Activated CD4-positive, alpha-beta memory T cell treated with anti-CD3 and anti-CD28 coated beads for 36 hours (primary cell): Measurements from ENCODE around the gene RNF207. TPM values are rescaled to one million over a fixed set of nuclear protein-coding genes. Genes with fewer than 3 reads are reported as not detected.

Experiments used
- CTCF ChIA-PET: fragments of 350-600 bp; sonication (Branson Sonifier 250); formaldehyde crosslinking; loops from one replicate; lab custom pipeline; 2021; ENCODE audit warnings: antibody characterized with exemption, inconsistent platforms; lab: Charles Lee
- POLR2A ChIA-PET: fragments of 350-600 bp; sonication (Branson Sonifier 250); formaldehyde crosslinking; loops from one replicate; lab custom pipeline; 2021; ENCODE audit warnings: antibody characterized with exemption; lab: Charles Lee
- DNase-seq: peaks from one replicate; pipeline ENCODE4 v3.0.0-alpha.2; 2020
- H3K27ac Mint-ChIP-seq: one replicate; pipeline ENCODE4 v1.8.0; 2021; ENCODE audit warnings: mixed read lengths
- H3K27me3 Mint-ChIP-seq: one replicate; pipeline ENCODE4 v1.8.0; 2021; ENCODE audit warnings: mixed read lengths
- H3K36me3 Mint-ChIP-seq: one replicate; pipeline ENCODE4 v1.8.0; 2021; ENCODE audit warnings: mixed read lengths
- H3K4me1 Mint-ChIP-seq: one replicate; pipeline ENCODE4 v1.8.0; 2021; ENCODE audit warnings: low read depth, mixed read lengths
- H3K4me3 Mint-ChIP-seq: one replicate; pipeline ENCODE4 v1.8.0; 2021; ENCODE audit warnings: mild to moderate bottlenecking, mixed read lengths
- H3K9me3 Mint-ChIP-seq: one replicate; pipeline ENCODE4 v1.8.0; 2021; ENCODE audit warnings: mixed read lengths
- intact Hi-C: fragments of 100-400 bp; cut with micrococcal nuclease; formaldehyde crosslinking; loops from one replicate; pipeline ENCODE4 v1.15.1; 2023
- total RNA-seq, 2 experiments: library from RNA; stranded (reverse); gene quantifications; one replicate each; pipeline ENCODE4 v1.2.3, GENCODE V29; 2021

Gene RNF207, protein sequence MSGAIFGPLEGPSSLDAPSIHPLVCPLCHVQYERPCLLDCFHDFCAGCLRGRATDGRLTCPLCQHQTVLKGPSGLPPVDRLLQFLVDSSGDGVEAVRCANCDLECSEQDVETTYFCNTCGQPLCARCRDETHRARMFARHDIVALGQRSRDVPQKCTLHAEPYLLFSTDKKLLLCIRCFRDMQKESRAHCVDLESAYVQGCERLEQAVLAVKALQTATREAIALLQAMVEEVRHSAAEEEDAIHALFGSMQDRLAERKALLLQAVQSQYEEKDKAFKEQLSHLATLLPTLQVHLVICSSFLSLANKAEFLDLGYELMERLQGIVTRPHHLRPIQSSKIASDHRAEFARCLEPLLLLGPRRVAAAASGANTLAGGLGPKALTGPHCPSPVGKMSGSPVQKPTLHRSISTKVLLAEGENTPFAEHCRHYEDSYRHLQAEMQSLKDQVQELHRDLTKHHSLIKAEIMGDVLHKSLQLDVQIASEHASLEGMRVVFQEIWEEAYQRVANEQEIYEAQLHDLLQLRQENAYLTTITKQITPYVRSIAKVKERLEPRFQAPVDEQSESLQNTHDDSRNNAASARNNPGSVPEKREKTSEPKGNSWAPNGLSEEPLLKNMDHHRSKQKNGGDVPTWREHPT
- total RNA-seq, result 10 to 100 TPM; 14.7 to 18.4 TPM

DNA sequence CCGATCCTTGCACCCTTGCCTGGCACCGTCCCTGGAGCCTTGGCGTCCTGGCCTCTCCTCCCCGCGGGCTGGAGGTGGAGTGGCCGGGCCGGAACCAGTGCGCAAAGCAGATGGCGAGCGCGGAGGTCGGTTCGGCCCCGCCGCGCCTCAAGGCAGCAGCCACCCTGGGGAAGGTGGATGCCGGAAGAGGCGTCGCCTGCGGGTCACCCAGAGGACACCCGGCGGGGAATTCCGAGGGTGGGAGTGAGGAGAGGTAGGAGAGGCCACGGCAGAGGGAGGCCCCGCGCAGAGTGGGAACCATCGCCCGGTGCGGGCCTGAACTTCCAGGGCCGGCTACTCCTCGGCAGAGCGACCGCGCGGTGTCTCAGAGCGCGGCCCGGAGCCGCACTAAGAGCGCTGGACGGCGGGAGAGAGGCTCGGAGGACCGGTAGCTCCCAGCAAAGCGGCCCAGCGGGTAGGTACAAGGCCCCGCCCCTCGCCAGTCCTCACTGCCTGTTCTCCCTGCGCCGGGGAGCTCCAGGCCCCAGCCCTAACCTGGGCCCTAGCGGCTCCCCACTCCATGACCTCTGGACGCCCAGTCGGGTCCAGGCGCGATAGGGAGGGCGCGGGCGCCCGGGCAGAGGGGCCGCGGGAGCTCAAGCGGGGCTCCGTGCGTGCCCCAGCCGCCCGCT lies at the start of gene RNF207:
Gene RNF207, plus strand, starts transcription at position 271 of the 671 bp plus-strand sequence. CDS start 417 bp downstream, outside the sequence.
- ChIA-PET CTCF (interaction anchor here (0.9 to 3.5 kb wide), 10 partner anchors 9 to 186 kb away, joined by 3 to 16 read pairs (median 6); partner anchors contain the start of genes HES3 and ICMT), POLR2A (interaction anchor here (1.0 to 3.2 kb wide), 3 partner anchors 27 to 39 kb away, joined by 3 to 16 read pairs (median 3); partner anchors contain the start of gene ICMT)
- H3K36me3 Mint-ChIP-seq, result peaks cover 4% of the 10 kb centered on the region
- H3K4me3 Mint-ChIP-seq, result peak within 1 kb of the TSS; percentile 75
- intact Hi-C loops, result no loop called here
- peak within 1 kb of the TSS; percentile 64 for H3K27ac Mint-ChIP-seq
- peaks cover 13% of the 10 kb centered on the region for H3K27me3 Mint-ChIP-seq
- peaks cover 14% of the 10 kb centered on the region for H3K4me1 Mint-ChIP-seq
- DNase-seq, result peak; percentile 80
- no peaks in the 10 kb centered on the region for H3K9me3 Mint-ChIP-seq

DNA sequence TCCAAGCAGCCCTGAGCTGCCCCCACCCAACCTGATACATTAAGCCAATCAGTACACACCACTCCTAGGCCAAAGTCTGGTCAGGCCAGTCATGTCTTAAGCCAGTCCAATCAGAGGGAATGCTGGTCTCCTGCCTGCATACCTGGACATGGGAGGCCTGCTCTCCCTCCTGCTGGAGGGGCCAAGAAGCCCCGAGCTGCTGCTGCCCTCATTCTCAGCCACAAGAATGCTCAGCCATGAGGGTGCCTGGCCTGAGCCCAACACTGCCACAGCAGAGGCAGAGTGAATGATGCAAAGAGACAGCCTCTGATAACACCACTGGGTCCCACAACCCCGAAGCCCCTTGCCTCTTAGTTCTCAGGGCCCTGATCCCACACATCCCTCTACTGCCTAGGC lies 48.8 kb upstream of the RNF207 start:
- H3K36me3 Mint-ChIP-seq, result no peaks in the 10 kb centered on the region
- no peaks in the 10 kb centered on the region for H3K9me3 Mint-ChIP-seq
- no peak overlapping the region for H3K27ac Mint-ChIP-seq
- DNase-seq, result no peak
- CTCF ChIA-PET, result no interaction called here
- POLR2A ChIA-PET, result no interaction called here
- H3K4me3 Mint-ChIP-seq, result no peak overlapping the region
- intact Hi-C loops, result no loop called here
- peaks cover 20% of the 10 kb centered on the region for H3K27me3 Mint-ChIP-seq
- H3K4me1 Mint-ChIP-seq, result peaks cover 8% of the 10 kb centered on the region

DNA sequence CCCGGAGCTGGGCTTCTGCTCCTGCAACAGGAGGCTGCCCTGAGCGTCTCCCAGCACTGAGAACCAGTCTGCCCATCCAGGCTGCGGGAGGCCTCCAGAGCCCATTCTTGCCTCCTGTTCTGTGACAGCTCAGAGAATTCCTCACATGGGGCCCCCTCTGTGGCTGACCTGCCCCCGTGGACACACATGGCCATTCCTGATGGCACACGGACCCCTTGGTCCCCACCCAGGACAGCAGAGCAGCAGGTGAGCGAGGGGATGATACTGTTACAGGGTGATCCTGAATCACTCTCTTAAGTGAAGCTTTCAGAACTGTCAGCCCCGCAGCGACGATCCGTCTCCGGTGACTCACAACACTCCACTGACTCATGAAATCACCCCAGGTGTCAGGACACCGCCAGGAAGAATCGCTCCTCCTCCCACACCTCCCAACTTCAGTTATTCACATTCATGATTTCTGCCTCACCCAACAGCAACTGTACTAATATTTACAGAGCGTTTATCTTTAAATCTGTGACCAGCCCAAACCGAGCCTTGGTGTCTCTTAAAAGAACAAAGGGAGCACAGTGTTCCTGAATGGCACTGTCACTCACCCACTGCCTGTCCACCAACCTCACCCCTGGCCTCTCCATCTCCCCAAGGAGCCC lies 48.3 kb upstream of the RNF207 start:
- ChIA-PET POLR2A (no interaction called here), CTCF (no interaction called here)
- peak; percentile 71 for DNase-seq
- no peaks in the 10 kb centered on the region for H3K36me3 Mint-ChIP-seq
- H3K4me3 Mint-ChIP-seq, result no peak overlapping the region
- peaks cover 20% of the 10 kb centered on the region for H3K27me3 Mint-ChIP-seq
- peaks cover 8% of the 10 kb centered on the region for H3K4me1 Mint-ChIP-seq
- H3K27ac Mint-ChIP-seq, result no peak overlapping the region
- intact Hi-C loops, result no loop called here
- no peaks in the 10 kb centered on the region for H3K9me3 Mint-ChIP-seq

DNA sequence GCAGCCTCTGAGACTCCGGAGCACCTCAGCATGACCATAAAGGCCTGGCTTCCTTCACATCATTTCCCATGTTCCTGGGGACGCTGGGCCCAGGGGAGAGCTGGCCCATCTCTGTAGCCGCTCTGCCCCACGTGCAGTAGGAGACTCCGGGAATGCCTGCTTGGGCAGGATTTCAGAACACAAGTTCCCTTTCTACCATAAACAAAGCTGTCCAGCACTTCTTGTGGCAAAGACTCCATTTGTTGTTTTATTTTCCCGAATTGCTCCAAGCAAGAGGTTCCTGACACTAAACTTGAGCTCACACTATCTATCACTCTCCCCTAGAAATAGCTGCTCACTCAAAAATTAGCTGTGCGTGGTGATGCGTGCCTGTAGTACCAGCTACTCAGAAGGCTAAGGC lies 47.7 kb upstream of the RNF207 start:
- Mint-ChIP-seq H3K4me1 (peaks cover 8% of the 10 kb centered on the region), H3K27ac (no peak overlapping the region), H3K4me3 (no peak overlapping the region), H3K9me3 (no peaks in the 10 kb centered on the region), H3K27me3 (peaks cover 21% of the 10 kb centered on the region), H3K36me3 (no peaks in the 10 kb centered on the region)
- DNase-seq, result no peak
- ChIA-PET CTCF (no interaction called here), POLR2A (no interaction called here)
- intact Hi-C loops, result no loop called here

DNA sequence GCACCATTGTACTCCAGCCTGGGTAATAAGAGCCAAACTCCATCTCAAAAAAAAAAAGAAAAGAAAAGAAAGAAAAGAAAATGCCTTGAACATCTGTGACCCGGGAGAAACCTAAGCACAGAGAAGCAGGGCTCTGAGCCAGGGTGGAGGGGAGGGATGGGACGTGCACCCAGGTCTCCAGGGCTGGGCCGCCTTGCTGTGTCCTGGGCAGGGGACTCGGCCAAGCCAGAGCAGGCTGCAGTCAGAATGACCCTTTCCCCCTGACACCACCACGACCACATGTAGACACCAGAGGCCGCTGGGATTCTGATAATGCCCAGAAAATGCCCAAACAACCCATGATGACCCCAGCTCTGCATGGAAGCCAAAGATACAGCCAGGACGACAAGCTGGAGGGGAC lies 43.6 kb upstream of the RNF207 start:
- ChIA-PET CTCF (interaction anchor here (0.5 to 1.3 kb wide), 3 partner anchors 9 to 83 kb away, joined by 3 to 4 read pairs (median 3); no protein-coding TSS in a partner anchor), POLR2A (no interaction called here)
- H3K4me3 Mint-ChIP-seq, result no peak overlapping the region
- no peaks in the 10 kb centered on the region for H3K9me3 Mint-ChIP-seq
- no peaks in the 10 kb centered on the region for H3K36me3 Mint-ChIP-seq
- peaks cover 22% of the 10 kb centered on the region for H3K27me3 Mint-ChIP-seq
- intact Hi-C loops, result no loop called here
- no peak overlapping the region for H3K27ac Mint-ChIP-seq
- H3K4me1 Mint-ChIP-seq, result peaks cover 7% of the 10 kb centered on the region
- DNase-seq, result no peak

DNA sequence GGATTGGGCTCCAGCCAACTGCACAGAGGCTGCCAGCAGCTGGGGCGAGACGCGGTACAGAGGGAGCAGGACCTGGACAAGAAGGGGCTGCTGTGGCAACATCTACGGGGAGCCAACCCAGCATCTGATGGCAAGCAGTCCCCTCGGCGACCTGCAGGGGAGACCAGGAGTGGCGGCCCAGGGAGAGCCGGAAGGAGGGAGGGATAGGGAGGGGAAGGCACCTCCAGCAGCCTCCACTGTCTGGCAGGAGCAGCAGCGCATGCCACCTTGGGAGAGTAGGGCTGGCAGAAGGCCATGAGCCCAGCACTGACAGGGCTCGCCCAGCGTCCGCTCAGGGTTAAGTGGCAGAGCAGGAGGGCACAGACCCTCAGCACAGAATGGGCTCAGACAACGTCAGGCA lies 43.1 kb upstream of the RNF207 start:
- ChIA-PET CTCF (interaction anchor here (0.5 to 1.3 kb wide), 3 partner anchors 10 to 82 kb away, joined by 3 to 4 read pairs (median 3); no protein-coding TSS in a partner anchor), POLR2A (no interaction called here)
- peaks cover 3% of the 10 kb centered on the region for H3K4me1 Mint-ChIP-seq
- no peak overlapping the region for H3K4me3 Mint-ChIP-seq
- intact Hi-C loops, result no loop called here
- no peak overlapping the region for H3K27ac Mint-ChIP-seq
- no peaks in the 10 kb centered on the region for H3K36me3 Mint-ChIP-seq
- peaks cover 24% of the 10 kb centered on the region for H3K27me3 Mint-ChIP-seq
- H3K9me3 Mint-ChIP-seq, result no peaks in the 10 kb centered on the region
- DNase-seq, result no peak

DNA sequence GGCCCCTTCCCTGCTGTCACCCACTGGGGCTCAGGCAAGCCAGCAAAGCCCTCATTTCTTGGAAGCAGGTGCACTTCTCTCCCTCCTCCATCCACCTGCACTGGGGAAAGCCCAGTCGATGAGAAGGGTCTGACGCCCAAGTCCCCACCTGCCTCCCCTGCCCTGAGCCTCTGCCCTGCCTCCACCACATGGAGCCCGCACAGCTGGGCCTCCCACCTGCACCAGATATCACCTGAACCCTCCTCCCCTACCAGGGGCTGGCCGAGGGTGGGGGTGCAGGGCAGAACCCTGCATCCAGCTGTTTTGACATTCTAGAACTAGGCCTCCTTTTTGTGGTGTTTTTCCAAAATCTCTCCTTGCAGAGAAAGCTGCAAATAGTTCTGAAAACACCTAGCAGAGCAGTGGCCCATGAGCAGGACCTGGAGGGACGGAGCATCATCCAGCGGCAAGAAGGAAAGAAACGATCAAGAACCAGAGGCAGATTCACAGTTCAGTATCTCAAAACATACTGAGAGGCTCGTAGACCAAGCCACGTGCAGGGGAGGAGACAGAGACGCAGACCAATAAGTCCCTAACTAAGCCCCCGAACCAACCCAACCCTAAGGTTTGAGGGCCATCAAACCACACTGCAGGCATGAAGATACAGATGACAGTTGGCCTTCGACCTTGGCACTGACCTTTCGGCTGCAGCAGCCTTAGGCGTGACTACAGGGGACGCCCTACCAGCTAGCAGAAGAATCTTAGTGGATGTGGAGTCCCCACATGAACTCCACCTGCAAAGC lies 42.5 kb upstream of the RNF207 start:
- POLR2A ChIA-PET, result no interaction called here
- Mint-ChIP-seq H3K27ac (no peak overlapping the region), H3K27me3 (peaks cover 22% of the 10 kb centered on the region), H3K4me3 (no peak overlapping the region), H3K9me3 (no peaks in the 10 kb centered on the region), H3K36me3 (no peaks in the 10 kb centered on the region), H3K4me1 (no peaks in the 10 kb centered on the region)
- intact Hi-C loops, result no loop called here
- DNase-seq, result no peak
- CTCF ChIA-PET, result no interaction called here

DNA sequence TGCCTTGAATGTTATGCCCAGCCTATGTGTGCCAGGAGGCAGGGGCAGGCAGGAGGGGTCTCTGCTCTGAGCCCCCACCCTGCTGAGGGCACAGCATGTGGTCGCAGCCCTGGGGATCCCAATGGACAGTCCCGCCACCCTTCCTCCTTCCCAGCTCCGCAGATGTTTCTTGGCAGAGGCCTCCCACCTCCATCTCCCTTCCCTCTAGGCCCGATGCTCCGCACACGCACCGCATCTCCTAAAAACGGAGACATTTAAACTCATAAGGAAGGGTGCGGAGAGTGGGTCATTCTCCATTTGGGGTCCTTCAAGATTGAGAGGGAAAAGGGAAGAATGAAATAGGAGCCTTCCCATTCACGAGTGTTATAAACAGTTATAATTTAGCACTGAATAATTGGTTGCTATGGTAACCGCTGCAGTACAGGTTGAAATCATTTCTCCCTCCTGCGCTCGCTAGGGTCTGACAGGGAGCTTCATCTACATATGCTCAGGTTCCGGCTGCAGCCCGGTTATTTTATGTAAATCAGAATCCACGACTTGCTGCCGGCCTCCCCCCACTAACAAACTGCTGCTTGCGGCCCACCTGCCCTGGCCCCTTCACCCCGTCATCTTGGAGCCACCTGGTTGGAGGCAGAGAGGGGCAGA lies 41.8 kb upstream of the RNF207 start:
- Mint-ChIP-seq H3K27ac (no peak overlapping the region), H3K4me1 (no peaks in the 10 kb centered on the region), H3K4me3 (no peak overlapping the region), H3K27me3 (peaks cover 21% of the 10 kb centered on the region), H3K9me3 (no peaks in the 10 kb centered on the region), H3K36me3 (no peaks in the 10 kb centered on the region)
- POLR2A ChIA-PET, result no interaction called here
- intact Hi-C loops, result no loop called here
- DNase-seq, result no peak
- CTCF ChIA-PET, result no interaction called here

DNA sequence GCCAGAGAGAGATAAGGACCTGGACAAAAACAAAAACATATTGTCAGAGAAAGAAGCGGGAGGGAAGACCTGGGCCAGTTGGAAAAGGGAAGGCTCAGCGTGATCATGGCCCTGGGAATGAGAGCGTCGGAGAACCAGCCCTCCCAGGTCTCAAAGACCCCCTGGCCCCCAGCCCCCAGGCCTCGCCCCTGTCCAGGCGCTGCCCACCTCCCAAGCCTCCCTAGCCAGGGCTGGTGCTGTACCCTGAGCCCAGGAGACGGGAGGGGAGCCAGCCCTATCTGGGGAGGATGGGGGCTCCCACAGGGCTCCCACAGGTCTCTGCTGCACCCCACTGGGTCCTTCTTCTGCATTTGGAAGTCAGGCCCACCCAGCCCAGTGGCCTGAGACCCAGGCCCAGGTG lies 40.9 kb upstream of the RNF207 start:
- POLR2A ChIA-PET, result no interaction called here
- no peaks in the 10 kb centered on the region for H3K4me1 Mint-ChIP-seq
- H3K27me3 Mint-ChIP-seq, result peaks cover 13% of the 10 kb centered on the region
- no peaks in the 10 kb centered on the region for H3K9me3 Mint-ChIP-seq
- H3K36me3 Mint-ChIP-seq, result no peaks in the 10 kb centered on the region
- H3K4me3 Mint-ChIP-seq, result no peak overlapping the region
- intact Hi-C loops, result no loop called here
- CTCF ChIA-PET, result no interaction called here
- DNase-seq, result no peak
- H3K27ac Mint-ChIP-seq, result no peak overlapping the region

DNA sequence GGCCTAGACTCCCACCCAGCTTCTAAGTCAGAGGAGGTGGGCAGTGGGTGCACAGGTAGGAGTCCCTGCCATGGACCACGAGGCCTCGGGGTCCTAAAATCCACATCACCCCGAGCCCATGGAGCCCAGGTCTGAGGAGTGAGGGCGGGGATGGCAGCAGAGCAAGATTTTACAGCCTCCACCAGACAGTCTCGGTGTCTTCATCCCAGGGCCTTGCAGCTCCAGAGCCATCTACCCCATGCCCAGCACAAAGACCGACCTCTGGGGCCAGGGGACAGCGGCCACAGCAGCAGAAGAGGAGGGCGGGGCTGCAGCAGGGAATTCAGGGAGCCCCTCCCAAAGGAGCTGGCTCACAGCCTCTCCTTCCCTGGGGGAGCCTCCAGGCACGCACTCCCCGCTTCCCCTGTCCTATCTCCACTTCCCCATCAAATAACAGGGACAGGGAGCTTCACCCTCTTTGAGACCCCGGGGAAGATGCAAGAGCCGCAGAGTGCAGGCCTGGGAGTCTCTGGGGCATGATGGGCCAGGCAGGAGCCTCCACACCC lies 40.4 kb upstream of the RNF207 start:
- no peak for DNase-seq
- H3K4me1 Mint-ChIP-seq, result no peaks in the 10 kb centered on the region
- CTCF ChIA-PET, result no interaction called here
- H3K9me3 Mint-ChIP-seq, result no peaks in the 10 kb centered on the region
- POLR2A ChIA-PET, result no interaction called here
- no peak overlapping the region for H3K4me3 Mint-ChIP-seq
- H3K36me3 Mint-ChIP-seq, result no peaks in the 10 kb centered on the region
- intact Hi-C loops, result no loop called here
- H3K27me3 Mint-ChIP-seq, result peaks cover 13% of the 10 kb centered on the region
- no peak overlapping the region for H3K27ac Mint-ChIP-seq

DNA sequence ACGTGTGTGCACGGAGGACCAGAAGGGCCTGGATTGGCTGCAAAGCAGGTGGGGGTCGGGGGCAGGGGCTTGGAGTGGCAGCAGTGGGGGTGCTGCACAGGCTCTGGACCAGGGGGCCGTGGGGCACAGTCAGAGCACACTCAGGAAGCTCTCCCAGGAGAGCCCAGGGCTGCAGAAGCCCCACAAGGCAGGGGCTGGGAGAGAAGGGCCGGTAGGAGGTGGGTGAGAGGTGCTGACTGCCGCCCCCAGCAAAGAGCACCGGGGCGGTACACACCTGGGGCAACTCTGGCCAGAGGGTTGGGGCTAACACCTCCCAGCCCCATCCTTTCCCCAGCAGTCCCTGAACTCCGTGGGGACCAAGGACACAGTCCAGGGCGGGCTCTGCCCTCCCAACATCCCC lies 39.7 kb upstream of the RNF207 start:
- ChIA-PET POLR2A (no interaction called here), CTCF (no interaction called here)
- H3K4me1 Mint-ChIP-seq, result no peaks in the 10 kb centered on the region
- H3K4me3 Mint-ChIP-seq, result no peak overlapping the region
- DNase-seq, result no peak
- no peak overlapping the region for H3K27ac Mint-ChIP-seq
- intact Hi-C loops, result no loop called here
- peaks cover 10% of the 10 kb centered on the region for H3K27me3 Mint-ChIP-seq
- no peaks in the 10 kb centered on the region for H3K36me3 Mint-ChIP-seq
- no peaks in the 10 kb centered on the region for H3K9me3 Mint-ChIP-seq
